HT1080 (cell line): ENCODE results near the gene CLEC4M. TPM values are rescaled to one million over a fixed set of nuclear protein-coding genes. Genes with fewer than 3 reads are reported as not detected.

Source experiments
- DNase-seq: peaks from one replicate; pipeline ENCODE4 v3.0.0-alpha.2; 2015; ENCODE audit warnings: low read depth
- polyA plus RNA-seq, 2 experiments: library from polyadenylated mRNA; depleted of rRNA; stranded (reverse); fragments of >200 nt; gene quantifications; 2 replicates each; pipeline ENCODE4 v1.2.3, GENCODE V29; 2015
- total RNA-seq: library from RNA; depleted of rRNA; stranded (reverse); fragments of >200 nt; shearing (Covaris generic); gene quantifications from 2 replicates; pipeline ENCODE4 v1.2.3, GENCODE V29; 2014; rRNA removed

Gene CLEC4M, protein sequence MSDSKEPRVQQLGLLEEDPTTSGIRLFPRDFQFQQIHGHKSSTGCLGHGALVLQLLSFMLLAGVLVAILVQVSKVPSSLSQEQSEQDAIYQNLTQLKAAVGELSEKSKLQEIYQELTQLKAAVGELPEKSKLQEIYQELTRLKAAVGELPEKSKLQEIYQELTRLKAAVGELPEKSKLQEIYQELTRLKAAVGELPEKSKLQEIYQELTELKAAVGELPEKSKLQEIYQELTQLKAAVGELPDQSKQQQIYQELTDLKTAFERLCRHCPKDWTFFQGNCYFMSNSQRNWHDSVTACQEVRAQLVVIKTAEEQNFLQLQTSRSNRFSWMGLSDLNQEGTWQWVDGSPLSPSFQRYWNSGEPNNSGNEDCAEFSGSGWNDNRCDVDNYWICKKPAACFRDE
- not detected in 2 replicates for total RNA-seq
- polyA plus RNA-seq (2015; cell fraction: cytosol; rRNA removed): 0.15 TPM in 1 of 2 replicates, not detected in the other
- polyA plus RNA-seq (2015; cell fraction: nucleus; rRNA removed): 0.27 and 0.35 TPM in 2 replicates

- DNase-seq: no peak
These were observed at the start of gene CLEC4M for GRCh38 chr19:7762719-7763293. Gene CLEC4M, plus strand, starts transcription at chr19:7763243. Its CDS starts 24 bp downstream, at chr19:7763267.

- DNase-seq: no peak
These were observed 47.4 kb upstream of the CLEC4M start for GRCh38 chr19:7715671-7716070.

GRCh38 chr19:7716762-7717161 is 46.3 kb upstream of the CLEC4M start:
- DNase-seq: no peak

DNA sequence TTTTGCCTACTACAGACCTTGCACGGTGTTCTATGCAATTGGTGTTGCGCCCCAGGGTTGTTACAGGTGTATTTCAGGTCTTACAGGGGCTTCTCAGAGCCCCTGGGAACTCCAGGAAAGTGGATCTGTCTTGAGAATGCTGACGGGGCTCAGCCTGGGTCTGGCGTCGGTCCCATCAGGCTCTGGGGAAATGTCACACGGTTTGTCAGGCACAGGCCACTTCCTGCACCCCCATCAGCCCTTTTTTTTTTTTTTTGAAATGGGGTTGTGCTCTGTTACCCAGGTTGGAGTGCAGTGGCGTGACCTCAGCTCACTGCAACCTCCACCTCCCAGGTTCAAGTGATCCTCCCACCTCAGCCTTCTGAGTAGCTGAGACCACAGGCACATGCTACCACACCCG is 44.4 kb upstream of the CLEC4M start:
- no peak for DNase-seq

DNA sequence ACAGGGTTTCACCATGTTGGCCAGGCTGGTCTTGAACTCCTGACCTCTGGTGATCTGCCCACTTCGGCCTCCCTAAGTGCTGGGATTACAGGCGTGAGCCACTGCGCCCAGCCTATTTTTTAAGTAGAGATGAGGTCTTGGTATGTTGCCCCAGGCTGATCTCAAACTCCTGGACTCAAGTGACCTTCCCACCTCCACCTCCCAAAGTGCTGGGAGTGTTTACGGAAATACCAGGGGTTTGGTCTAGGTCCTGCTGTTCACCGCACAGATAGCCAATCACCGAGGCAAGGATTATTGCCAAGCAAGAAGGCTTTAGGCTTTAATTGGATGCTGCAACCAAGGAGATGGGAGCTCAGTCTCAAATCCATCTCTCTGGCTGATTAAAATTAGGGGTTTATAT is 42.7 kb upstream of the CLEC4M start:
- no peak for DNase-seq

- no peak for DNase-seq
These were observed 40.8 kb upstream of the CLEC4M start for GRCh38 chr19:7722231-7722651.

GRCh38 chr19:7725791-7726190 is 37.3 kb upstream of the CLEC4M start:
- no peak for DNase-seq

- DNase-seq: no peak
These were observed 33.8 kb upstream of the CLEC4M start for GRCh38 chr19:7729211-7729610.

GRCh38 chr19:7729831-7730285 is 33.2 kb upstream of the CLEC4M start:
- no peak for DNase-seq

DNA sequence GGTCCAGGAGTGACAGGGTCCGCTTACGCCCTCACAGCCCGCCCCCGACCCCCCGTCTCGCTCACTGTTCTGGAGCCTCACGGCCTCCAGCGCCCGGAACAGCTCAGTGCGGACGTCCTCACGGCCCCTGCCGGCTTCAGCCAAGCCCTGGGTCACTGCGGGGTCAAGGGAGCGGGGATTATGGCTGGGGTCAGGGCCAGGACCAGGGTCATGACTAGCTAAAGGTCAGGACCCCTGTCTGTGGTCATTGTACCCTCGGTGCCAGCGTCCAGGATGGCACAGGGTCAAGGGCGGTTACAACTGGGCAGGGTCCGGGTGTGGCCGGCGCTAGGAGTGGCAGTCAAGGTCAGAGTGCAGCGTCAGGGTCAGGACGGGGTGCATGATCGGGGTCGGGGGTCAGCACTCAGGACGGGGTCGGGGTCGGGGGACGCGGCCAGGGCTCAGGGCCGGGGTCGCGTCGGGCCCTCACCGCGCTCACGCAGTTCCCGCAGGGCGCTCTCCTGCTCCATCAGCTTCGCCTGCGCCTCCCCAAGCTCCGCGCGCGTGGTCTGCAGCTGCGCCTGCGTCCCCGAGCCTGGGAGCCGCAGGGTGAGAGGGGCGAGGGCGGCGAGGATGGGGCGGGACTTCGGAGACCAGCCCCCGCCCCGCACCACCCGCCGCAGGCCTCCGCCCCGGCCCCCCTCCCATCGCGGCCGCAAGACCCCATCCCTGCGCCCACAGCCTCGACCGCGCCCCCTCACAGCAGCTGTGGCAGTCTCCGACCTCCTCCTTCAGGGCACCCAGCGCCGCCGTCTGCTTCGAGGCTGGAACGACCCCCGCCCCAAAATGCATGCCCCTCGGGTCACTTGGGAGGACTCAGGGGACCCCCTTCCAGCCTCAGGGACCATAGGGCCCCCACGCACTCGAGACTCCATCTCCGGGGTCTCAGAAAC is 32.5 kb upstream of the CLEC4M start:
- DNase-seq: no peak

DNA sequence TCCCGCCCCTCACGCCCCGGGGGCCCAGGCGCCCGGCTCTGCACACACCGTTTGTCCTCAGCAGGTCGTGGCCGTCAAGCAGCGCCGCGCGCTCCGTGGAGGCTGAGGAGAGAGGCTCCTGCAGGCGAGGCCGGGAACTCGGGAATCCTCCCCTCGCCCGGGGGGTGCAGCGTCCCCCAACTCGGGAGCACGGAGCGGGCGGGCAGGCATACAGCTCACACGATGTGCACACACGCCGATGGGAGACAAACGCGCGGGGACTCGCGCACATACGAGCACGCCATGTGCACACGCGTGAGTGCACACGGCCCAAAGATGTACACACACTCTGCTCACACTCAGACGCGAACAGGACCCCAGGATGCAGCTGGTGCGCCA is 31.8 kb upstream of the CLEC4M start:
- no peak for DNase-seq

DNA sequence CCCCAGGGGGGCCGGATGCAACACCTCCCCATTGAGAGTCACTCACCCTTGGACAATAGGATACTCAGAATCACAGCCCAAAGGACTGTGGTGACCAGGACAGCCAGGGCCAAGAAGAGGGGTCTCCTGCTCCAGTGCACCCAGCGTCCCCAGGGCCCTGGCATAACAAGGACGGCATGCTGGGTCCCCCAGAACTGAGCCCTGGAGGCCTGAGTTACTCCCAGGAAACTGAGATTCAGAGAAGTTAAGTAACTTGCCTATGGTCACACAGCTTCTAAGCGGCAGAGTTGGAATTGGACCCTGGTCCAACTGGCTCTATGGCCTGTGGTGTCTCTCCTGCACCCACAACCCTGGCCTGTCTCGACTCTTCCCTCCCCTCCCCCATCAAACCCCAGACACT is 31.4 kb upstream of the CLEC4M start:
- DNase-seq: no peak

DNA sequence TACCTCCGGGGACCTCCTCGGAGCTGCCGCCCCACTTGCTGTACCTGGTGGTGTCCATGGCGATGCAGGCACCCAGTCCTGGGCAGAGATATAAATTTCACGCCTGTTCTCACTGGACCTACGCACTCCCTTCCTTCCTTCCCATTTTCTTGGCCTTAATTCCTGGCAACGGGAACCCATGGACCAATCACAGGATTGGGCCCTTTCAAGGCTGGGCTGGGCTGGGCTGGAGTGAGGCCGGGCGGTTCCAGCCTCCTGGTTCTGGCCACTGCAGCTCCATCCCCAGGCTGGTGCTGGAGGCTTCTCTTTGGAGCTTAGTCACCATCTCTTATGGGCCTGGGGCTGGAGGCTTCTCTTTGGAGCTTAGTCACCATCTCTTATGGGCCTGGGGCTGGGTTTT is 31.0 kb upstream of the CLEC4M start, which contains the start of gene CLEC4G:
TSS of gene CLEC4G (minus strand) at position 66 of the 400 bp plus-strand sequence. CDS start at position 58, 8 bp downstream.
- no peak for DNase-seq

DNA sequence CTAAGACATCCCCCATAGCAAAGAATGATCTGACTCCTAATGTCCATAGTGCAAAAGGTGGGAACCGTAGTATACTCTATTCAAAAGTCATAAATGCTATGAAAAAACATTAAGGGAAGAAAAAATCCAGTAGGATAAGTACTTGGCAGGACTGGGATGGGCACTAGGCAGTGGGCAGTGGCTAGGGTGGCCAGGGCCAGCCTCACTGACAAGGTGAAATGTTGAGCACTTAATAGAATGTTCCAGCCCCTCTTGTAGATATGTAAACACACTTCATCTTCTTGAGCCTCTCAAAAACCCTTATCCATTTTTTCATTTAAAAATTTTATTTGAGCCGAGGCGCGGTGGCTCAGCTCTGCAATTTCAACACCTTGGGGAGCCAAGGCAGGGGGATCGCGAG is 29.7 kb upstream of the CLEC4M start:
- no peak for DNase-seq

DNA sequence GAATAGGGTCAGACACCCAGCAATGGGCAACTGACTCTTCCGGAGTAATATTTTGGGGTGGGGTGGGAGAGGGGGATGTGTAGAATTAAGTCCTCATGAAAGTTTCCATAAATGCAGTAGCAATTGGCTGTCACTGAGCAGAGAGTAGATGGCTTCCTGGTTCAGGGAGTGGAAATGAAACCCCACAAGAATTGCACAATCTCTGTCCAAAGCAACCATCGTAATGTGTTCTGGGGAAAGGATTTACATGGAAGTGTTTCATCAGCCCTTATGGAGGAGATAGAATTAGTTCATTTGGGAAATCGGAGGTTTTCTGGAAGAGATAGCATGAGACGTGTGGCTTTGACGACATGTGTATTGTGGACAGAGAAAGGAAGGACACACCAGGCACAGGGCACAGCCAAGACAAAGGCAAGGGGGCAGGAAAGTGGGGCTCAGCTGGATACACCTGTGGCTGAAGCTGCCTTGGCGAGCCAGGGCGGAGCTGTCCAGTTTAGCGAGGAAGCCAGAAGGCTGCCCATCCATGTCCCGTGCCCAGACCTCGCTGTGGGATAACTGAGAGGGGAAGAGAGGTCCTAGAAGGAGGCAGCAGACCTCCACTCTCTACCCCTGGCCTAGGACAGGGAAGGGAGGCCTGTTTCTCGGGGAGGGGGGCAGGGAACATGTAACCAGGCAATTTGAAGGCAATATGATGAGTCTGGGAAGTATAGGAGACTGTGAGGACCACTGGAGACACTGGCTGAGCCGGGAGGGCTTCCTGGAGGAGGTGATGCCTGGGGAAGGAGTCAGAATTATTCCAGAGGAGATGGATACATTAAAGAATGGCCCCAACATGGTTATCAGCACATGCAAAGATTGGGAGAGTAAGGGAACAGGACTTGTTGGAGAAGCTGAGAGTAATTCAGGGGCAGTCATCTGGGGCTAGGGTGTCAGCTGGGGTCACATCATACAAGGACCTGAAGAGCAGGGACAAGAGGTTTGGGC is 28.5 kb upstream of the CLEC4M start:
- no peak for DNase-seq

GRCh38 chr19:7736148-7736547 is 26.9 kb upstream of the CLEC4M start:
- DNase-seq: no peak

DNA sequence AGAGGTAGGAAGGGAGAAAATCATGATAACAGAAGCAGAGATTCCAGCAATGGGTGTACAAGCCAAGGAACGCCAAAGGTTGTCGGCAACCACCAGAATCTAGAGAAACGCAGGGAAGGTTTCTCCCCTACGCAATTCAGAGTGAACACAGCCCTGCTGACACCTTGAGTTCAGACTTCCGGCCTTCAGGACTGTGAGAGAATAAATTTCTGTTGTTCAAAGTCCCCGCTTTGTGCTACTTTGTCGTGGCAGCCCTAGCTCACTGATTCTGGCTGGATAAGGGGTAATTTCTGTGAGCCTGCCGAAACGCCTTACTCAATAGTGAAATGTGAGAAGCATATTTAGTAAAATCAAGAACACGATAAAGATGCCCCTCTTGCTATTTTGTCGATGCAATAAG is 25.8 kb upstream of the CLEC4M start:
- no peak for DNase-seq

- no peak for DNase-seq
These were observed 25.0 kb upstream of the CLEC4M start for GRCh38 chr19:7738023-7738422.

- no peak for DNase-seq
These were observed 23.8 kb upstream of the CLEC4M start for GRCh38 chr19:7739211-7739755.
